ENCODE results near the gene ABCE1. TPM values are rescaled to one million over a fixed set of nuclear protein-coding genes. Genes with fewer than 3 reads are reported as not detected.

Gene ABCE1
- total RNA-seq, 4 donors from 2014 or later, result 53.7 to 70.2 (median 64.7) TPM

DNA sequence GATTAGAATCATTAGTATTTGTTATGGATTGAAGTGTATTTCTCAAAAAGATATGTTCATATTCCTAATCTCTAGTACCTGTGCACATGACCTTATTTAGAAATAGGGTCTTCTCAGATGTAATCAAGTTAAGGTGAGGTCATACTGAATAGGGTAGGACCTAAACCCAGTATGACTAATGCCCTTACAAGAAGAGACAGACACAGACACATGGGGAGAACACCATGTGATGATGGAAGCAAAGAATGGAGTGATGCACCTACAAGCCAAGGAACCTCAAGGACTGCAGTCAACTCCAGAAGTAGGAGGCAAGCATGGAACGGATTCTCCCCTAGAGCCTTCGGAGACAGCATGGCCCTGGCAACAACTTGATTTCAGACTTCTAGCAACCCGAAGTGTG lies 50.9 kb downstream of the ABCE1 start:
- 93 to 96% methylated on average over 3 of the region's 3 CpGs for WGBS, 2 donors
- Histone ChIP-seq H3K27me3 (no peaks in the 10 kb centered on the region), H3K4me1 (no peaks in the 10 kb centered on the region), H3K9me3 (no peaks in the 10 kb centered on the region), H3K36me3 (peaks cover 28 to 43% of the 10 kb centered on the region in 2 donors), H3K4me3 (replicated peaks in 1 of 3) (no peak overlapping the region), H3K27ac (no peak overlapping the region)
- intact Hi-C loops (cut with DNase I), result no loop called here
- TF ChIP-seq CTCF (IDR thresholded peaks at IDR 0.05), result no peak
- no peak for TF ChIP-seq POLR2A (IDR thresholded peaks at IDR 0.05)
- no peak for DNase-seq

- DNase-seq, result no peak
- no peak overlapping the region for H3K4me3 ChIP-seq (replicated peaks in 1 of 3)
- no peaks in the 10 kb centered on the region for H3K4me1 ChIP-seq
- no peaks in the 10 kb centered on the region for H3K27me3 ChIP-seq
- no peaks in the 10 kb centered on the region for H3K9me3 ChIP-seq
- peaks cover 16 to 21% of the 10 kb centered on the region in 2 donors for H3K36me3 ChIP-seq
- intact Hi-C loops (cut with DNase I), result no loop called here
- 90 to 96% methylated on average over 2 of the region's 2 CpGs for WGBS, 2 donors
- TF ChIP-seq POLR2A (IDR thresholded peaks at IDR 0.05) (no peak), CTCF (IDR thresholded peaks at IDR 0.05) (no peak)
- no peak overlapping the region for H3K27ac ChIP-seq
These were observed 55.2 kb downstream of the ABCE1 start for GRCh38 chr4:145153181-145153903.

GRCh38 chr4:145153904-145154298 lies 55.8 kb downstream of the ABCE1 start:
- intact Hi-C loops (cut with DNase I), result no loop called here

GRCh38 chr4:145154573-145154972 lies 56.5 kb downstream of the ABCE1 start:
- Histone ChIP-seq H3K9me3 (no peaks in the 10 kb centered on the region), H3K27me3 (no peaks in the 10 kb centered on the region), H3K27ac (no peak overlapping the region), H3K4me1 (no peaks in the 10 kb centered on the region), H3K36me3 (peaks cover 11 to 16% of the 10 kb centered on the region in 2 donors), H3K4me3 (replicated peaks in 1 of 3) (no peak overlapping the region)
- intact Hi-C loops (cut with DNase I), result no loop called here
- 73 to 87% methylated on average over 1 of the region's 1 CpG for WGBS, 2 donors
- DNase-seq, result peak; percentile 10 to 14
- peak in 2 of 6 experiments; percentile 27 to 43 for TF ChIP-seq CTCF (IDR thresholded peaks at IDR 0.05)
- TF ChIP-seq POLR2A (IDR thresholded peaks at IDR 0.05), result no peak

More at GRCh38 chr4:145153904-145154298, 55.8 kb downstream of the ABCE1 start:
- Histone ChIP-seq H3K9me3 (no peaks in the 10 kb centered on the region), H3K27me3 (no peaks in the 10 kb centered on the region), H3K4me3 (replicated peaks in 1 of 3) (no peak overlapping the region), H3K27ac (no peak overlapping the region), H3K4me1 (no peaks in the 10 kb centered on the region), H3K36me3 (peaks cover 16 to 20% of the 10 kb centered on the region in 2 donors)
- TF ChIP-seq CTCF (IDR thresholded peaks at IDR 0.05), result no peak
- TF ChIP-seq POLR2A (IDR thresholded peaks at IDR 0.05), result no peak
- 68 to 77% methylated on average over 1 of the region's 1 CpG for WGBS, 2 donors
- no peak for DNase-seq

- H3K27ac ChIP-seq, result no peak overlapping the region
- WGBS, 2 donors, result 78 to 83% methylated on average over 2 of the region's 2 CpGs
- H3K9me3 ChIP-seq, result no peaks in the 10 kb centered on the region
- no peaks in the 10 kb centered on the region for H3K27me3 ChIP-seq
- TF ChIP-seq POLR2A (IDR thresholded peaks at IDR 0.05) (no peak), CTCF (IDR thresholded peaks at IDR 0.05) (no peak)
- H3K4me1 ChIP-seq, result no peaks in the 10 kb centered on the region
- H3K36me3 ChIP-seq, result peaks cover 7 to 8% of the 10 kb centered on the region in 2 donors
- no peak overlapping the region for H3K4me3 ChIP-seq (replicated peaks in 1 of 3)
- DNase-seq, result no peak
- intact Hi-C loops (cut with DNase I), result no loop called here
These were observed 57.3 kb downstream of the ABCE1 start for GRCh38 chr4:145155268-145155870.

All from thyroid gland (tissue), 4 donors.